K562 (cell line): Measurements from ENCODE around the gene ANO10. TPM values are rescaled to one million over a fixed set of nuclear protein-coding genes. Genes with fewer than 3 reads are reported as not detected.

Experiments
- CUX1 ChIP-seq: fragments of 200-800 bp; sonication (Bioruptor generic); IDR thresholded peaks from 2 replicates; pipeline ENCODE4 v1.6.1; 2016; ENCODE audit warnings: missing genetic modification characterization, missing compliant biosample characterization
- DACH1 ChIP-seq: fragments of 450-650 bp; IDR thresholded peaks from 2 replicates; pipeline ENCODE4 v1.6.1; 2018; ENCODE audit not compliant: partially characterized antibody
- EWSR1 ChIP-seq: fragments of 450-650 bp; IDR thresholded peaks from 2 replicates; pipeline ENCODE4 v1.6.1; 2018; ENCODE audit warnings: borderline replicate concordance, mild to moderate bottlenecking, low read depth, moderate library complexity; ENCODE audit not compliant: partially characterized antibody
- FOXO4 ChIP-seq: fragments of 450-650 bp; formaldehyde crosslinking; IDR thresholded peaks from 2 replicates; pipeline ENCODE4 v1.4.0; 2020; ENCODE audit warnings: mild to moderate bottlenecking, moderate library complexity
- GABPB2 ChIP-seq: fragments of 250-450 bp; sonication (Bioruptor Pico); conservative IDR thresholded peaks from 2 replicates; pipeline ENCODE4 v1.5.1; 2021; ENCODE audit warnings: mild to moderate bottlenecking
- IRF1 ChIP-seq: sonication (generic); formaldehyde crosslinking; IDR thresholded peaks from 2 replicates; pipeline ENCODE4 v1.8.0; 2022; ENCODE audit warnings: missing genetic modification reagents, mild to moderate bottlenecking, borderline replicate concordance
- JUND ChIP-seq, 2 experiments: IDR thresholded peaks; 2 replicates in 1 of 2; 3 replicates in 1 of 2; pipeline ENCODE4 v1.6.1; 2011; ENCODE audit warnings: borderline replicate concordance in 2 of 2, low read depth in 2 of 2, low read length in 2 of 2, improper control_type of control experiment in 1 of 2, missing biosample characterization in 1 of 2, missing genetic modification characterization in 1 of 2, missing genetic modification reagents in 1 of 2
- KLF6 ChIP-seq: fragments of 250-450 bp; sonication (Bioruptor Pico); IDR thresholded peaks from 2 replicates; pipeline ENCODE4 v1.4.0; 2020; ENCODE audit warnings: mild to moderate bottlenecking, moderate library complexity, borderline replicate concordance
- NCOA1 ChIP-seq: fragments of 450-650 bp; IDR thresholded peaks from 2 replicates; pipeline ENCODE4 v1.6.1; 2016; ENCODE audit warnings: low read depth
- NELFE ChIP-seq: IDR thresholded peaks from 2 replicates; pipeline ENCODE4 v1.6.1; 2011; ENCODE audit warnings: mild to moderate bottlenecking; ENCODE audit not compliant: insufficient read depth, insufficient read length
- SFPQ ChIP-seq: fragments of 200-400 bp; formaldehyde crosslinking; IDR thresholded peaks from 2 replicates; pipeline ENCODE4 v1.6.1; 2017; ENCODE audit warnings: mild to moderate bottlenecking, low read depth, low read length, moderate library complexity
- SOX6 ChIP-seq: fragments of 450-650 bp; IDR thresholded peaks from 2 replicates; pipeline ENCODE4 v1.6.1; 2014; ENCODE audit warnings: mild to moderate bottlenecking
- SRF ChIP-seq, 2 experiments: fragments of 250-450, 450-650 bp in 1 of 2; sonication (Bioruptor Pico) in 1 of 2; sonication (generic) in 1 of 2; formaldehyde crosslinking; IDR thresholded peaks; 2 replicates each; pipeline versions ENCODE4 v1.5.0 to v1.5.1; 2020 to 2022; ENCODE audit warnings: mild to moderate bottlenecking in 1 of 2, missing genetic modification reagents in 1 of 2
- STAT5B ChIP-seq: fragments of 250-450 bp; sonication (Bioruptor Pico); IDR thresholded peaks from 2 replicates; pipeline ENCODE4 v1.8.0; 2021; ENCODE audit warnings: mild to moderate bottlenecking, inconsistent platforms
- ZBTB17 ChIP-seq: fragments of 450-650 bp; formaldehyde crosslinking; IDR thresholded peaks from 2 replicates; pipeline ENCODE4 v1.4.0; 2020; ENCODE audit warnings: mild to moderate bottlenecking
- ZNF551 ChIP-seq: fragments of 250-450 bp; sonication (Bioruptor Pico); IDR thresholded peaks from 2 replicates; pipeline ENCODE4 v1.5.0; 2021; ENCODE audit warnings: mild to moderate bottlenecking, moderate library complexity
- ZNF830 ChIP-seq: fragments of 250-450 bp; sonication (Bioruptor Pico); IDR thresholded peaks from 2 replicates; pipeline ENCODE4 v1.5.0; 2021; ENCODE audit warnings: mild to moderate bottlenecking
- polyA plus RNA-seq, 8 experiments: library from polyadenylated mRNA; depleted of rRNA in 4 of 8; stranded (reverse) in 5 of 8; unstranded in 3 of 8; fragments of >200 nt; fragmentation: Nextera tagmentation in 2 of 8; fragmentation: Illumina TruSeq in 1 of 8; extraction: Ambion mirVana in 2 of 8; extraction: Trizol in 1 of 8; gene quantifications; 2 replicates each; pipeline versions ENCODE4 v1.2.1 to v1.2.3, GENCODE V29; 2011 to 2014; ENCODE audit warnings: inconsistent platforms in 1 of 8, missing spikeins in 1 of 8
- total RNA-seq, 7 experiments: library from RNA; depleted of rRNA in 6 of 7; stranded (reverse); fragments of >200 nt in 6 of 7; fragmentation: Illumina TruSeq in 2 of 7; extraction: Trizol in 2 of 7; gene quantifications; 2 replicates each; pipeline versions ENCODE4 v1.2.1 to v1.2.3, GENCODE V29; 2011 to 2021; ENCODE audit warnings: low replicate concordance in 1 of 7

Gene ANO10
- total and polyA plus RNA-seq, 9 of the 15 experiments (the other 6 are each of a cell fraction or from before 2014, with no cell fraction given) = 6.4 to 46.0 (median 32.3) TPM

GRCh38 chr3:43584043-43584826 lies 37.6 kb downstream of the ANO10 start (continued):
- peak; percentile 41; the same call in 1 of the 2 replicates for TF ChIP-seq JUND (IDR thresholded peaks at IDR 0.05; ENCODE audit: borderline replicate concordance, low read depth, low read length)
- peak; percentile 97; the same call in 2 of the 3 replicates for TF ChIP-seq JUND (tag; IDR thresholded peaks at IDR 0.05; ENCODE audit: borderline replicate concordance, low read depth, low read length)
- TF ChIP-seq CUX1 (CRISPR knock-in tag) = peak; percentile 98
- TF ChIP-seq SOX6 = no peak
- peak in 1 of 2 experiments; percentile 80; a peak in 2 of 4 replicates for TF ChIP-seq SRF (CRISPR knock-in tag; IDR thresholded peaks at IDR 0.05)
- TF ChIP-seq GABPB2 = no peak; the same call in 1 of the 2 replicates
- no peak for TF ChIP-seq NCOA1
- peak; percentile 97 for TF ChIP-seq FOXO4 (CRISPR knock-in tag)
- peak; percentile 89 for TF ChIP-seq STAT5B (CRISPR knock-in tag)
- TF ChIP-seq ZNF830 = peak; percentile 57; the same call in 1 of the 2 replicates
- TF ChIP-seq ZBTB17 (CRISPR knock-in tag) = peak; percentile 97
- no peak for TF ChIP-seq IRF1
- no peak for TF ChIP-seq NELFE
- peak; percentile 99 for TF ChIP-seq KLF6 (CRISPR knock-in tag)
- TF ChIP-seq SFPQ = no peak
- peak; percentile 68 for TF ChIP-seq ZNF551 (CRISPR knock-in tag)
- TF ChIP-seq DACH1 = no peak
- no peak for TF ChIP-seq EWSR1
